Measurements from ENCODE around the gene ELAVL1. TPM values are rescaled to one million over a fixed set of nuclear protein-coding genes. Genes with fewer than 3 reads are reported as not detected.
A peak's percentile ranks its signal among the peaks of the same experiment; 100 is the strongest.

Gene ELAVL1
- polyA plus RNA-seq = 18.4 and 19.1 TPM in 2 replicates
- polyA minus RNA-seq = 29.7 and 55.3 TPM in 2 replicates

DNA sequence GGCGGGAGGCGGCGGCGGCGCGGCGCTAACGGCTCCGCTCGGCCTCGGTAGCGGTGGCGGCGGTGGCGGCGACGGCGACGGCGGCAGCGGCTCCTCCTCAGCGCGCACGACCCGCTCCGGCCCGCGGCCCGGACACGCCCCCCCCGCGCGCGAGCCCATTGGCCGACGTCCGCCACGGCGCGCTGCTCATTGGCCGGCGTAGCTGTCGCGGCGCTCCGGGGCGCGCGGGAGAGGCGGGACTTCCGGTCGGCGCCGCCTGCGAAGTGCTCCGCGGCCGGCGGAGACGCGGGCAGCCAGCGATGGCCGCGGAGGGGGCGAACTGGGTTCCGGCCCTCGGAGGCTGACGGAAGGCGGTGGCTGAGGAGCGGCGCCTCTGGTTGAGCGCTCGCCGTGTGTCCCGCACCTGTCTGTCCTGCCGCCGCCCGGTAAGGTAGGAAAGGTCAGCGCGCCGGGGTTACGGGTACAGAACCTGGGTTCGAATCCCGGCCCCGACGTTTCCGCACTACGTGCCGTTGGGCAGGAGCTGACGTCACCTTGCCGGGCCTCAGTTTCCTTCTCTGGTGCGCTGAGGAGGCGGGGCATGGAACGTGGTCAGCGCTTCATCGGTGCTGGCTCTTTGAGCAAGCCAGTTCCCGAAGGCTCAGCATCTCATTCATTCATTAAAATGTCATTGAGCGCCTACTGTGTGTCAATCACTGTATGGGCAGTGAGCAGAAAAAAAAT is at the start of gene ELAVL1:
TSS of gene ELAVL1 (minus strand) at position 108 of the 723 bp plus-strand sequence. CDS start 13,826 bp downstream, outside the sequence.
- no peaks in the 10 kb centered on the region for H3K36me3 ChIP-seq (ENCODE audit: insufficient read depth, low read length)
- H3K27me3 ChIP-seq (ENCODE audit: insufficient read depth, low read depth, low read length) = no peaks in the 10 kb centered on the region
- H4K20me1 ChIP-seq (ENCODE audit: insufficient read depth) = peaks cover 14% of the 10 kb centered on the region
- TF ChIP-seq TAF1 (IDR thresholded peaks at IDR 0.05; ENCODE audit: low read depth) (no peak), EP300 (conservative IDR thresholded peaks at IDR 0.05; ENCODE audit: poor library complexity, severe bottlenecking) (peak; percentile 65), POLR2AphosphoS5 (IDR thresholded peaks at IDR 0.05) (peak; percentile 87), EZH2 (IDR thresholded peaks at IDR 0.05; ENCODE audit: borderline replicate concordance, insufficient read depth, low read length, poor library complexity, severe bottlenecking) (no peak), MXI1 (conservative IDR thresholded peaks at IDR 0.05; ENCODE audit: poor library complexity, severe bottlenecking) (peak; percentile 59), RAD21 (conservative IDR thresholded peaks at IDR 0.05) (peak; percentile 11)
- TF ChIP-seq, protein P1, sequence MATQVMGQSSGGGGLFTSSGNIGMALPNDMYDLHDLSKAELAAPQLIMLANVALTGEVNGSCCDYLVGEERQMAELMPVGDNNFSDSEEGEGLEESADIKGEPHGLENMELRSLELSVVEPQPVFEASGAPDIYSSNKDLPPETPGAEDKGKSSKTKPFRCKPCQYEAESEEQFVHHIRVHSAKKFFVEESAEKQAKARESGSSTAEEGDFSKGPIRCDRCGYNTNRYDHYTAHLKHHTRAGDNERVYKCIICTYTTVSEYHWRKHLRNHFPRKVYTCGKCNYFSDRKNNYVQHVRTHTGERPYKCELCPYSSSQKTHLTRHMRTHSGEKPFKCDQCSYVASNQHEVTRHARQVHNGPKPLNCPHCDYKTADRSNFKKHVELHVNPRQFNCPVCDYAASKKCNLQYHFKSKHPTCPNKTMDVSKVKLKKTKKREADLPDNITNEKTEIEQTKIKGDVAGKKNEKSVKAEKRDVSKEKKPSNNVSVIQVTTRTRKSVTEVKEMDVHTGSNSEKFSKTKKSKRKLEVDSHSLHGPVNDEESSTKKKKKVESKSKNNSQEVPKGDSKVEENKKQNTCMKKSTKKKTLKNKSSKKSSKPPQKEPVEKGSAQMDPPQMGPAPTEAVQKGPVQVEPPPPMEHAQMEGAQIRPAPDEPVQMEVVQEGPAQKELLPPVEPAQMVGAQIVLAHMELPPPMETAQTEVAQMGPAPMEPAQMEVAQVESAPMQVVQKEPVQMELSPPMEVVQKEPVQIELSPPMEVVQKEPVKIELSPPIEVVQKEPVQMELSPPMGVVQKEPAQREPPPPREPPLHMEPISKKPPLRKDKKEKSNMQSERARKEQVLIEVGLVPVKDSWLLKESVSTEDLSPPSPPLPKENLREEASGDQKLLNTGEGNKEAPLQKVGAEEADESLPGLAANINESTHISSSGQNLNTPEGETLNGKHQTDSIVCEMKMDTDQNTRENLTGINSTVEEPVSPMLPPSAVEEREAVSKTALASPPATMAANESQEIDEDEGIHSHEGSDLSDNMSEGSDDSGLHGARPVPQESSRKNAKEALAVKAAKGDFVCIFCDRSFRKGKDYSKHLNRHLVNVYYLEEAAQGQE (IDR thresholded peaks at IDR 0.05; ENCODE audit: borderline replicate concordance) = peak; percentile 78
- TF ChIP-seq, protein P2, sequence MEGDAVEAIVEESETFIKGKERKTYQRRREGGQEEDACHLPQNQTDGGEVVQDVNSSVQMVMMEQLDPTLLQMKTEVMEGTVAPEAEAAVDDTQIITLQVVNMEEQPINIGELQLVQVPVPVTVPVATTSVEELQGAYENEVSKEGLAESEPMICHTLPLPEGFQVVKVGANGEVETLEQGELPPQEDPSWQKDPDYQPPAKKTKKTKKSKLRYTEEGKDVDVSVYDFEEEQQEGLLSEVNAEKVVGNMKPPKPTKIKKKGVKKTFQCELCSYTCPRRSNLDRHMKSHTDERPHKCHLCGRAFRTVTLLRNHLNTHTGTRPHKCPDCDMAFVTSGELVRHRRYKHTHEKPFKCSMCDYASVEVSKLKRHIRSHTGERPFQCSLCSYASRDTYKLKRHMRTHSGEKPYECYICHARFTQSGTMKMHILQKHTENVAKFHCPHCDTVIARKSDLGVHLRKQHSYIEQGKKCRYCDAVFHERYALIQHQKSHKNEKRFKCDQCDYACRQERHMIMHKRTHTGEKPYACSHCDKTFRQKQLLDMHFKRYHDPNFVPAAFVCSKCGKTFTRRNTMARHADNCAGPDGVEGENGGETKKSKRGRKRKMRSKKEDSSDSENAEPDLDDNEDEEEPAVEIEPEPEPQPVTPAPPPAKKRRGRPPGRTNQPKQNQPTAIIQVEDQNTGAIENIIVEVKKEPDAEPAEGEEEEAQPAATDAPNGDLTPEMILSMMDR (IDR thresholded peaks at IDR 0.05; ENCODE audit: poor library complexity, severe bottlenecking) = peak; percentile 21
- H3F3A ChIP-seq (ENCODE audit: insufficient read depth, low read length, poor library complexity, severe bottlenecking) = no peaks in the 10 kb centered on the region
- H3K27ac ChIP-seq (ENCODE audit: low read length) = peak within 1 kb of the TSS; percentile 82
- H3K9me3 ChIP-seq (ENCODE audit: low read length) = no peaks in the 10 kb centered on the region
- no peaks in the 10 kb centered on the region for H3K9me2 ChIP-seq (ENCODE audit: insufficient read depth, low read length)
- H3K79me2 ChIP-seq (replicated peaks; ENCODE audit: insufficient read depth, low read length) = peaks cover 44% of the 10 kb centered on the region
- H3K4me3 ChIP-seq (ENCODE audit: low read length) = peak within 1 kb of the TSS; percentile 94
- peak within 1 kb of the TSS; percentile 84 for H3K9ac ChIP-seq (ENCODE audit: low read length)
- H2AFZ ChIP-seq (ENCODE audit: low read depth, low read length) = peak within 1 kb of the TSS; percentile 82
- H3K4me2 ChIP-seq (ENCODE audit: low read length) = peak within 1 kb of the TSS; percentile 94

DNA sequence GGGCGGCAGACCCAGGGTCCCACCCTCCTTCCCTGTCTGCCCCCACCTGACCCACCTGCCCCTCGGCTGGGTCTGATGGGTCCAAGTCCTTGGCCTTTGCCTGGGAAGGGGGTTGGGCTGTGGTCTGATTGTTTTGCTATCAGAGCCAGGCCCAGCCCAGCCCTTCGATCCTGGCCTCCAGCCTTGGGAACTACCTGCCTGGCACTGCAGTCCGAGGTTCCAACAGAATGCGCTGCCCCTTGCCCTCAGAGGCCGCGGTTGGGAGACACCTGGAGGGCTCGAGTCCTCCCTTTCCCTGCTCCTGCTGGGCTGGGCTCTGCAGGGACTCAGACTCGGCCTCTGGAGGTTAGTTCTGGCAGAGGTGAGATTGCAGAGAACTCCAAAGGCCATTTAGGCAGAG is 48.7 kb upstream of the ELAVL1 start:
- TF ChIP-seq RAD21 (conservative IDR thresholded peaks at IDR 0.05) = no peak
- TF ChIP-seq, protein P2 (IDR thresholded peaks at IDR 0.05; ENCODE audit: poor library complexity, severe bottlenecking) = no peak
- no peaks in the 10 kb centered on the region for H3K9me3 ChIP-seq (ENCODE audit: low read length)
- no peak overlapping the region for H3K4me2 ChIP-seq (ENCODE audit: low read length)
- no peaks in the 10 kb centered on the region for H3K36me3 ChIP-seq (ENCODE audit: insufficient read depth, low read length)
- no peak overlapping the region for H3K9ac ChIP-seq (ENCODE audit: low read length)
- H3K27me3 ChIP-seq (ENCODE audit: insufficient read depth, low read depth, low read length) = peaks cover 3% of the 10 kb centered on the region
- no peak overlapping the region for H2AFZ ChIP-seq (ENCODE audit: low read depth, low read length)
- no peaks in the 10 kb centered on the region for H3K79me2 ChIP-seq (replicated peaks; ENCODE audit: insufficient read depth, low read length)
- no peaks in the 10 kb centered on the region for H3F3A ChIP-seq (ENCODE audit: insufficient read depth, low read length, poor library complexity, severe bottlenecking)
- H4K20me1 ChIP-seq (ENCODE audit: insufficient read depth) = no peaks in the 10 kb centered on the region
- H3K27ac ChIP-seq (ENCODE audit: low read length) = no peak overlapping the region
- H3K9me2 ChIP-seq (ENCODE audit: insufficient read depth, low read length) = no peaks in the 10 kb centered on the region
- no peak overlapping the region for H3K4me3 ChIP-seq (ENCODE audit: low read length)

Measured in neural cell (in vitro differentiated cells).